A549 treated with RU486 at 1 μM for 4 hours (cell line): ENCODE results near the gene GDAP1L1. TPM values are rescaled to one million over a fixed set of nuclear protein-coding genes. Genes with fewer than 3 reads are reported as not detected.

Experiments used
- total RNA-seq: library from RNA; stranded (reverse); fragments of 200-300 nt; extraction: Qiagen RNA extraction; gene quantifications from 5 replicates; pipeline ENCODE4 v1.2.3, GENCODE V29; 2022; ENCODE audit warnings: low read depth

Gene GDAP1L1
- total RNA-seq, result 0.13 TPM in 1 of 5 replicates, not detected in the others

GRCh38 chr20:44247131-44247571, at the start of gene GDAP1L1:
GDAP1L1 (plus strand) TSS chr20:44247308; CDS start chr20:44247335, 27 bp downstream.

GRCh38 chr20:44210406-44211176, 36.5 kb upstream of the GDAP1L1 start, which contains the start of gene OSER1:
OSER1 (minus strand) TSS chr20:44210771; CDS start chr20:44206957, 3,814 bp downstream.

GRCh38 chr20:44310664-44311639, 63.8 kb downstream of the GDAP1L1 start, which contains the start of gene FITM2:
FITM2 (minus strand) TSS chr20:44311202; CDS start chr20:44311148, 54 bp downstream.

Other genes with a start within 250 kb of the GDAP1L1 start
- 0.81 to 1.2 TPM (median 0.88 TPM) in 5 replicates for gene JPH2, start 60.1 kb upstream of the GDAP1L1 start, total RNA-seq
- 48.4 to 53.3 TPM (median 49.6 TPM) in 5 replicates for gene OSER1, start 36.5 kb upstream of the GDAP1L1 start, total RNA-seq
- gene FITM2, start 63.9 kb downstream of the GDAP1L1 start, total RNA-seq, result 6.2 to 8.5 TPM (median 8.2 TPM) in 5 replicates
- 0.14 to 0.40 TPM (median 0.32 TPM) in 5 replicates for gene R3HDML, start 89.7 kb downstream of the GDAP1L1 start, total RNA-seq
- gene HNF4A, start 108.4 kb downstream of the GDAP1L1 start, total RNA-seq, result 10.9 to 16.1 TPM (median 13.4 TPM) in 5 replicates
- 10.4 to 14.5 TPM (median 13.6 TPM) in 5 replicates for gene TTPAL, start 228.6 kb downstream of the GDAP1L1 start, total RNA-seq